Measurements from ENCODE around the gene TEDC1.

The TEDC1 gene

DNA sequence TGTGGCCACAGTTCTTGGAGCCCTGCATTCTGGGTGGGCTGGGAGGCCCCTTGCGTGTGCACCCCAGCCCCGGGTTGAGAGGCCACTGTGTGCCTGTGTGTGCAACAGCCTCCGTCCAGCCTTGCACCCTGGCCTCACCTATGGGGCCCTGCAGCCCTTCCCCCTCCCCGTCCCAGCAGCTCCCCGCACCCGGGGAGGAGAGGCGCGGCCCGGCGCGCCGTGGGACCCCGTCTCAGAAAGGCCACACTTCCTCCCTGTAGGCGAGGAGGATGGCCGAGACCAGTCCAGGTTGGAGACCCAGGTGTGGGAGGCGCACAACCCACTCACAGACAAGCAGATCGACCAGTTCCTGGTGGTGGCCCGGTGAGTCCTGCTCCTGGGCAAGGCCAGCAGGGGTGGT is 33.0 kb upstream of the TEDC1 start:
- no peak for DNase-seq

DNA sequence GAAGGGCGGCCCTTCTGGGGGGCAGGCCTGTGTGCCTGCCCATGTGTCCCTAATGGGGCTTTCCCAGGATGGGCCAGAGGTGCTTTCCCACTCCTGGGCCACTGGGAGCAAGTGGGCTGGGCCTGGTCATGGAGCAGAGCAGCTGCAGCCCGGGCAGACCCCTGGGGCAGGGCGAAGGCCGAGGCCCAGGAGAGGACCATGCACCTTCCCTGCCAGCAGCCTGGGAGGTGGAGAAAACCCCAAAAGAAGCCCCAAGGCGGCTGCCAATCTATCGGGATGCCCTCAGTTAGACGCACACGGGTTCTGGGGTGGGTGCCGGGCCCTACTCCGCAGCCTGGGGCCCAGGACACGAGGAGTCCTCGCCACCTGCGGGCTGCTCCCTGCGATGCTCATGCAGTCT is 32.5 kb upstream of the TEDC1 start:
- no peak for DNase-seq

DNA sequence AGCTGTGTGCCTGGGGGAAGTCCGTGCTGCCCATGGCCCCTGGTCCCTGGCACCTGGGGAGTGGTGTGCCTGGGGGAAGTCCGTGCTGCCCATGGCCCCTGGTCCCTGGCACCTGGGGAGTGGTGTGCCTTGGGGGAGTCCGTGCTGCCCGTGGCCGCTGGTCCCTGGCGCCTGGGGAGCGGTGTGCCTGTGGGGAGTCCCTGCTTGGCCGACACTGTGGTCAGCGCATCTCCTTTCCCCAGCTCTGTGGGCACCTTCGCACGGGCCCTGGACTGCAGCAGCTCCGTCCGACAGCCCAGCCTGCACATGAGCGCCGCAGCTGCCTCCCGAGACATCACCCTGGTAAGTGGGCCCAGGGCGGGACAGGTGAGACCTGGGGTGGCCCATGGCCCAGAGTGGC is 30.9 kb upstream of the TEDC1 start:
- no peak for DNase-seq

DNA sequence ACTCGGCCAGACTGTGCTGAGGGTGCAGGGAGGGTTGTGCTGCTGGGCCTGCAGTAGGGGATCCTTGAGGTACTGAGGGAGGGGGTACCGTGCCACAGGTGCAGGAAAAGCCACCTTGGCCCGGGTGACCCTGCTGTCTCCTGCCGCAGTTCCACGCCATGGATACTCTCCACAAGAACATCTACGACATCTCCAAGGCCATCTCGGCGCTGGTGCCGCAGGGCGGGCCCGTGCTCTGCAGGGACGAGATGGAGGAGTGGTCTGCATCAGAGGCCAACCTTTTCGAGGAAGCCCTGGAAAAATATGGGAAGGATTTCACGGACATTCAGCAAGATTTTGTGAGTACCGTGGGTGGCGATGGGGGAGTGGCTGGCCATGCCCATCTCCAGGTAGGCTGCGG is 30.4 kb upstream of the TEDC1 start:
- DNase-seq, result no peak

DNA sequence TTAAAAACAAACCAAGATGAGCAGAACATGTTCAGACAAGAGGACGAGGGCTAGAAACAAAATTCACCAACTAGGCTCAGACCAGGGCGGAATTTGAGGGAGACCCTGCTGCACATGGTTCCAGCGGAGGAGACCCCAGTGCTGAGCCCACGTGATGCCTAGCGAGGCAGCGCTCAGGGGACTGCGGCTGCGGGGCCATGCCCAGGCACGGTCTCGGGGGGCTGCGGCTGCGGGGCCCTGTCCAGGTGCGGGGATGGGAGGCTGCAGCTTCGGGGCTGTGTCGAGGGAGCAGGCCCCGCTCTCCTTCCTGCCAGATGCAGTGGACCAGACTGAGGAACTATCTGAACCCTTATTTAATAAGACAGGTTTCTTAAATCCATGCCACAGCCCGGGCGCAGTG is 29.1 kb upstream of the TEDC1 start:
- no peak for DNase-seq

DNA sequence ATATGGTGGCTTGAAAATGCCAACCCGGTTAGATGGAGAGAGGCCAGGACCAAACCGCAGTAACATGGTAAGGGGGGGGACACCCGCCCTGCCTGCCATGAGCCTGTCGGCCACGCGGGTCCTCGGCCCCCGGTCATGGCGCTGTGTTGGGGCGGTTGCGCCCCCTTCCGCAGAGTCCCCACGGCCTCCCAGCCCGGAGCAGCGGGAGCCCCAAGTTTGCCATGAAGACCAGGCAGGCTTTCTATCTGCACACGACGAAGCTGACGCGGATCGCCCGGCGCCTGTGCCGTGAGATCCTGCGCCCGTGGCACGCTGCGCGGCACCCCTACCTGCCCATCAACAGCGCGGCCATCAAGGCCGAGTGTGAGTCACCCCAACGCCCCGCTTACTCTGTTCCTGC is 26.5 kb upstream of the TEDC1 start:
- DNase-seq, result no peak

DNA sequence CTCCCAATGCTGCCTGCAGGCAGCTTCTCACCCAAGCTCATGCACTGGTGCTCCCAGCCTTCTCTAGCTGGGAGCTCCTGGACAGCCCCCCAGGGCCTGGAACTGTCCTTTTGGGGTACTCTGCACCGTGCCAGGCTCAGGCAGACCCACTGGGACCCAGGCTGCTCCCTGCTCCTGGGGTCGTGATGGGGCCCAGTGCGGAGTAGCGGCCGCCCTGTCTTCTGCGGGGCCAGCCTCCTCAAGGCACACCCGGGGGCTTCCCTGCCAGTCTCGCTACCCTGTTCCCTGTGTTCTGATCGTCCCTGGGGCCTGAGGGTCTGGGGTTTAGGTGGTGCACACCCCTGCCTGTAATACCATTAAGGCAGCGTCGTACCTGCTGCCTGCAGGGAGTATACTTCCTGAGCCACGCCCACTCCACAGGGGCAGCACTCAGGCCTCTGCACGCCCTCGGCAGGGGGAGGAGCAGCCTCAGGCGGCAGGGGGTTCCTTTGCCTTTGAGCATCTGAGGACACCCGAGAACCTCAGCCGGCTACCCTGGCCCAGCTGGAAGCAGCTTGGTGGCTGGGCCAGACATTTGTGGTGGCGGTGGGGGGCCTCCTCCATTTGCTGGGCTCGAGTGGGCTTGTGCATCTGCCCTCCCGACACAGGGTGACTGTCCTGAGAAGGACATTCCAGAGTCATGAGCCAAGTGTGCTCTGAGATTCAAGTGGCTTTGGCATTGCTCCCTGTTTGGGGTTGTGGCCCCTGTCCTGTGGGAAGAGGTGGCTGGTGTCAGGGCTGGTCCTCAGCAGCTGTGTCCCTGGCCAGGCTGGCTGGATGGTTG is 25.6 kb upstream of the TEDC1 start:
- no peak for DNase-seq

DNA sequence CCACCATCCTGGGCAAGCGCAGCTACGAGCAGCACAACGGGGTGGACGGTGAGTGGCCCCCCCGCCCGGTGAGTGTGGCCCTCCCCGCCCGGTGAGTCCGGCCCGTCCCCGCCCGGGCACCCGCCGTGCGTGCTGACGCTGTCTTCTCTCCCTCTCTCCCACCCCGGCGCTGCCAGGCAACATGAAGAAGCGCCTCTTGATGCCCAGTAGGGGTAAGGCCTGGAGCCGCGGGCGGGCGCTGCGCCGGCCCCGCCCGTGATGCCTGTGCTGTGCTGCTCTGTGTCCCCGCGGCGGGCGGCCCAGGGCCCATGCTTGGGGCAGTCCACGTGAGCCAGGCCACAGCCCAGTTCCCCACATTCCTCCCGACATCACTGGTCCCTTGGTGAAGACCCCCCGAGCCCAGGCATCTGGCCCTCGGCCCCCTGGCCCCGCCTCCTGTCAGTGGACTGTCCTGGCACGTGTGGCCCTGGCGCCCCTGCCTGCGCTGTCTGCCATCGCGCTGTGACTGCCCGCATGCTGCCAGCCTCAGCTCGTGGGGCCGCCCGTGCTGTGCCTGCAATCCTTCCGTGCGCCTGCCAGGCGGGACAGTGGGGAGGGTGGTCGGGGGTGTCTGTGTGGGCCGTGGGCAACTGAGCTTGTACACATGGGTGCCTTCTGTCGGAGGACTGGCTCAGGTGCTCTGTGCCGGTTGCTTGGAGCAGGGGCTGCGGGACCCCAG is 24.4 kb upstream of the TEDC1 start:
- DNase-seq, result no peak

DNA sequence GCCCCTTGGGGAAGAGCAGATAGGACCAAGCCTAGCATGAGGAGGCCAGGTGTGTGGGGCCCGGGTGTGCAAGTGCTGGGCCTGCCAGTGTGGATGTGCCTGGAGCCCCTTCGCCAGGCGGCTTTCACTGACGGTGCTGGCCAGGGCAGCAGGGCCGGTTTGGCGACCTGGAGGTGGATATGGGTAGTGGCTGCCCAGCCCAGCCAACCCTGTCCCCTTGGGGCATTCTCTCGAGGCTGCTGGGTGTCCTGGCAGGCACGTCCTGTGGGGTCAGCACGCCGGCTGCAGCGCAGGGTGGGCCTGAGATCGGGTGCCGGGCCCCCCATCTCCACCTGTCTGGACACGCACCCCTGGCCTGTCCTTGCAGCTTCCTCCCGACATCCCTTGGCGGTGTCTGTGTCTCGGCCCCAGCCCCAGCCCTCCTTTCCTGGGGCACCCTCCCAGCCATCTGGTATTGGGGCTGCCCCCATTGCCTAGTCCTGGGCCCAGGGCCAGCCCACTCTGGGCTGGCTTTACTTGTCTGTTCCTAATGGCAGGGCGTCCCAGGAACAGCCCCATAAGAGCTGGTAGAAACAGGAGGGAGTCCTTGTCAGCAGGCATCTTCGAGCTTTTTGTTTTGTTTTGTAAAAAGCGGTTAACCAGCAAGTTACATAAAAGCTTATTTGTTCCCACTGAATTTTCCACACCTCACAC is 23.7 kb upstream of the TEDC1 start:
- no peak for DNase-seq

DNA sequence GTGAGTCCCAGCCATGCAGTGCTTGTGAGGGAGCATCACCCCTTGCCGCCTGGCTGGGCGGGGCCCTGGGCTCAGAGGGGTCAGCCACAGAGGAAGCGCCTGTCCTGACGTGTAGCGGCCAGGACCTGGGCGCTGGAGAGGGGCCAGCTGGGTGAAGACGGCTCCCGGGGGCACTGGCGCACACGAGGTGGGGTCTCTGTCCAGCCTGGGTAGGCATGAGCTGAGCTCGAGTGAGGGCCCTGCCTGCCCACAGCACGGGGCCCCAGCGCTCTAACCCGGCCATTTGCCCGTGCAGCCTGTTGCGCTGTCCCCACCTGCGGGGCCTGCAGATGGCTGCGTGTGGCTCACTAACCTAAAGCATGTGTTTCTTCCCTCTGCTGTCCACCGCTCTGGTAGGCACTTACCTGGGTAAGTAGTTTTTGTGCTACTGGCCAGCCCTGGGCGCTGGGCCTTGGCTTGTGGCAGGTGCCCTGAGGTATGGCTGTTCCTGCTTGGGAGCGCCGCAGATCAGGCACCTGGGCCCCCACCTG is 23.0 kb upstream of the TEDC1 start:
- no peak for DNase-seq

DNA sequence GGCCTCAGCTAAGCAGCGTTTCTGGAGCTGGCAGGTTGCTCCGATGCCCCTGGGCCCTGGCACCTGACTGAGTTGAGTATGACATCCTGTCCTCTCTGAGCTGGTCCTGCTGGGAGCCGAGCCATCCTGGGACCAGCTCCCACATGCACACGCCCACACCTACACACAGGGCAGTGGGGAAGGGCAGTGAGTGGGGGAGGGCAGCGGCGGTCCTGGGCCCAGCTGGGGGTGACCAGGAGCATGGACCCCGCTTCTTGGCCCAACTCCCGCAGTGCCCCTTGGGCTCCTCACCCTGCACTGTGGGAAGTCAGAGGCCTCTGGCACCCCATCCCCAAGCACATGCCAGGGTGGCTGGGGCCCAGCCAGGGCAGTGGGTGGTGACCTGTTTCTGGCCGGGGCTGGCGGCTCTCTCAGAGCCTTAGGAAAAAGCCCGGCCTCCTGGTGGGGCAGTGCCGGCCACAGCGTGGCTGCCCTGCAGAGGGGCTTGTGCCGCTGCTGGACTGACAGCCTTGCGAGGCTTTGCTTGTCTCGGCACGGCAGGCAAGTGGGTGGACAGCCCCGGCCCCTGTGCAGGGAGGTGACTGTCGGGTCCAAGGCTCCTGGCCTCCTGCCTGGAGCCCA is 22.3 kb upstream of the TEDC1 start:
- no peak for DNase-seq

DNA sequence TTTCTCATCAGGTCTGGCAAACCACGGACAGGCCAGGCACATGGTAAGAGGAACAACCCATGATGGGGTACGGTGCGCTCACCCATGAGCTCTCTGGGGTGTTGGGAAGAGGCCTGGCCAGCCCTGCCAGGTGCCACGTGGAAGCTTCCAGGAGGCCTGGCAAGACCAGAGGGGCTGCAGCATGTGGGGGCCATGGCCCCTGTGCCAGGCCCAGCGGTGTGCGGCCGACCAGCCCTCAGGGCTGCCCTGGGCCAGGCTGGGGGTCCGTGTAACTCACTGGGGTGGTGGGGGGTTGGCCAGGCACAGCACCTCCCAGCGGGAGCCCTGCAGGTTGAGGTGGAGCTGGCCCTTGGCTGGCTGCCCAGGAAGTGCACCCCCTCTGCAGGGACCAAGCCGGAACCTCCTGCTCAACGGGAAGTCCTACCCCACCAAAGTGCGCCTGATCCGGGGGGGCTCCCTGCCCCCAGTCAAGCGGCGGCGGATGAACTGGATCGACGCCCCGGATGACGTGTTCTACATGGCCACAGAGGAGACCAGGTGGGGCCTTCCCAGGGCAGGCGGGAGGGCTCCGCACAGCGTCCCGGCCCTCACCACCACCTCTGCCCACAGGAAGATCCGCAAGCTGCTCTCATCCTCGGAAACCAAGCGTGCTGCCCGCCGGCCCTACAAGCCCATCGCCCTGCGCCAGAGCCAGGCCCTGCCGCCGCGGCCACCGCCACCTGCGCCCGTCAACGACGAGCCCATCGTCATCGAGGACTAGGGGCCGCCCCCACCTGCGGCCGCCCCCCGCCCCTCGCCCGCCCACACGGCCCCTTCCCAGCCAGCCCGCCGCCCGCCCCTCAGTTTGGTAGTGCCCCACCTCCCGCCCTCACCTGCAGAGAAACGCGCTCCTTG is 21.3 kb upstream of the TEDC1 start:
- no peak for DNase-seq

DNA sequence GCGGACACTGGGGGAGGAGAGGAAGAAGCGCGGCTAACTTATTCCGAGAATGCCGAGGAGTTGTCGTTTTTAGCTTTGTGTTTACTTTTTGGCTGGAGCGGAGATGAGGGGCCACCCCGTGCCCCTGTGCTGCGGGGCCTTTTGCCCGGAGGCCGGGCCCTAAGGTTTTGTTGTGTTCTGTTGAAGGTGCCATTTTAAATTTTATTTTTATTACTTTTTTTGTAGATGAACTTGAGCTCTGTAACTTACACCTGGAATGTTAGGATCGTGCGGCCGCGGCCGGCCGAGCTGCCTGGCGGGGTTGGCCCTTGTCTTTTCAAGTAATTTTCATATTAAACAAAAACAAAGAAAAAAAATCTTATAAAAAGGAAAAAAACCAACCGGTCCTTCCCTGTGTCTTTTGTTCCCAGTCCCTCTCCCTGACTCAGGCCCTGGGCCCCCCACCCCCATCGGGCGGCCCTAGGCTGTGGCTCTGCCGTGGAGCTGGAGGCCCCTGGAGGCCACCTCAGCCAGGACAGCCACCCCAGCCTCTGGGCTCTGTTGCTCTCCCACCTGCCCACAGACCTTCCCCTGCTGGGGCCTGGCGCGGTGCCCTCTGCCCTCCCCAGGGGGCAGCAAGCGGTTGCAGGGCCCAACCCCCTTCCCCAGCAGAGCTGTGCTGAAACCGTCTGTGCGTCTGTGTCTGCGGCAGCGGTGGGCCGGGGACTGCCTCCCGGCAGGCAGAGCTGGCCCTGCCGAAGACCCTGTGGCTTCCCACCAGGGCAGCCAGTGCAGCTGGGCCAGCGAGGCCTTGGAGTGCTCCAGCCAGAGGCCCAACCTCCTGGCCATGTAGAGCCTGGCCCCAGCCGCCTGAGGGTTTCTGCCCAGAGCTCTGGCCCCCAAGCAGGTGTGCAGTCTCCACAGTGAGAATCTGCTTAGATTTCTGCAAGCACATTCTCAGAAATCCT is 20.4 kb upstream of the TEDC1 start:
- no peak for DNase-seq

DNA sequence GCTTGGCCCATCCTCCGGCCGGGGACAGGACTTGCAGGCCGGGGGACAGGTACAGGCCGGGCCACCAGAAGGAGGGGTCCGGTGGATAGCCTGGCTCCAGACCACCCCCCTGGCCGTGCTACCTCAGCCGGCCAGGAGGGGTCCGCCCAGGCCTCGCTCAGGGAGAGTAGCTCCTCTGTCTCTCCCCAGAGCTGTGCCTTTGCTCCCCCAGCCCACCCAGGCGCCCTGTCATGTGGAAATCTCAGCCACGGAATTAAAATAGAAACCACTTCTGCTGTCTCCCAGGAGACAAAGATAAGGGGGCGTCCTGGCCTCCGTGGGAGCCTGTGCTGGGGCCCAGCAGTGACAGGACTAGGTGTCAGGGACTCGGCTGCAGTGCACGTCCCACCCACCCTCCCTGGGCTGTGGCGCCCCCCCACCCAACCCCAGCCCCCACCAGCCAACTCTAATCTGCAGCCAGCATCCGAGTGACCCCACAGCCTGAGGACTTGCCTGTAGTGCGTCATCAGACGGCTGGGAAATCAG is 19.7 kb upstream of the TEDC1 start:
- DNase-seq, result no peak

DNA sequence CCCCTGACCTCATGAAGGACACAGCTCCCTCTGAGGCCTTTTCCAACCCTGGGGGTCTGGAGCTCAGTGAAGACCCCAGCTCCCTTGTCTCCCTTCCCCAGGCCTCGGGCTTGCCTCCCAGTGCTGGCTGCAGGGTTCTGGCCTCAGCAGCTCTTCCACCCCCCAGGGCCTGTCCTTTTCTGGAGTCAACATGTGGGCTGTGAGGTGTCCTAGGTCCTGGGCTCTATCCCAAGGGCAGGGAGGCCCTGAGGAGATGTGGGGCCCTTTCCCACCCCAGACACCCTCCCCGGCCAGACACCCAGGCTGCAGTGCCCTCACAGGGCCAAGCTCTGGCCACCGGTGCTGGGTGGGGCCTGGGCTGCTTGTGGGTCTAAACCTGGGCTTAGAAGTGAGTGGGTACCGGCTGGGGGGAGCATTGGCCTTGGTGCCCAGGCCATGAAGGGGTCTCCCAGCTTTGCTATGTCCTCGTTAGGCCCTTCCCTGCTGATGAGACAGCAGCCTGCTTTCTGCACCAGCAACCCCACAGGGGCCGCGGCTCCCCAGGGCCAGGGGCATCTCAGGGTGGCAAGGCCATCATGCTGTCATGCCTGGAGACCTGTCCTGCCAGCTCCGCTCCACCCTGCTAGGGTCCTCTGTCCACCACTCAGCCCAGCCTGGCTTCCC is 19.1 kb upstream of the TEDC1 start:
- DNase-seq, result no peak

DNA sequence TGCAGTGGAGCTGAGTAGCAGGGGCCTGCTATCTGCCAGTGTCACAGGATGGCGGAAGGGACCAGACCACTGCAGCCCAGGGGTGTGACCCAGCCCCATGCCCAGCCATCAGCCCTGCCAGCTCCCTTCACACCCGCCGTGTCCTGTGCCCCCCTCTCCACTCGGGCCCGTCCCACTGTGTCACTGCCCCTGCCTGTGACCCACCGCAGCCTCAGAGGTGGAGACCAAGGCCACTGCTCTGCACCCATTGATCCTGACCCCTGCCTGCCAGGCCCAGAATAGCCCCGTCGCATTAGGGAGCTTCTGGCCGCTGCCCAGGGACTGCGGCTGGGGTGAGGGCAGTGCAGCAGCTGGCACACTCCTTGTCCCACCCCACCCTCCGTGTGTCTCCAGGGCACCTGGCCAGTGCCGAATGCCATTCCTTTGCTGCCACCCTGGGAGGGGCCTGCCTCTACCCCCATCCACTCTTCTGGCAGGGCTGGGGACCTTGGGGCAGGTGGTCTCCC is 18.5 kb upstream of the TEDC1 start:
- DNase-seq, result no peak

DNA sequence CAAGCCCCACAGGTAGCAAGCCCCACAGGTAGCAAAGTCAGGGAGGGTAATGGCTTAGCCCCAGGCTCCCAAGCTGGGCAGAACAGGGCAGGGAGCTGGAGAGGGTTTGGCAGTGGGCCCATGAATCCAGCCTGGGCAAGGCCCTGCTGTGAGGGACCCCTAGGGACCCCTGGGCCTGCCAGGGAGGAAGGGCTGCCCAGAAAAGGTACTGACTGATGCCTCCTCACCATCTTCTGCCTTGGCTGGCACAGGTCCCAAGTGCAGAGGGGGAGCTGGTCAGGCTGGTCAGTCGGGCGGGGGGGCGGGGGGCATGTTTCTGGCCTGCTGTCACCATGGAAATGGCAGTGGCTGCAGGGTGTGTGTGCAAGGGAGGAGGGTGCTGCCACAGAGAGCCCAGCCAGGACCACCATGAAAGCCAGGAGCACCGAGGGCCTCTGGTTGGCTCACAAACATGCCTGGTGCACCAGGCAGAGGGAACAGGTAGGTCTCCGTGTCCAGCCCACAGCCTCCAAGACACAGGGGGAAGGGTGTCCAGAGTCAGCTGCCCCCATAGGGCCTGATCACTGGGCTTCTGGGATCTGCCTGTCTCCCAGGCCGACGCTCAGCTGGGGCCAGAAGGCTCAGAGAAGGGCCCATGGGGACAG is 17.9 kb upstream of the TEDC1 start:
- DNase-seq, result no peak

DNA sequence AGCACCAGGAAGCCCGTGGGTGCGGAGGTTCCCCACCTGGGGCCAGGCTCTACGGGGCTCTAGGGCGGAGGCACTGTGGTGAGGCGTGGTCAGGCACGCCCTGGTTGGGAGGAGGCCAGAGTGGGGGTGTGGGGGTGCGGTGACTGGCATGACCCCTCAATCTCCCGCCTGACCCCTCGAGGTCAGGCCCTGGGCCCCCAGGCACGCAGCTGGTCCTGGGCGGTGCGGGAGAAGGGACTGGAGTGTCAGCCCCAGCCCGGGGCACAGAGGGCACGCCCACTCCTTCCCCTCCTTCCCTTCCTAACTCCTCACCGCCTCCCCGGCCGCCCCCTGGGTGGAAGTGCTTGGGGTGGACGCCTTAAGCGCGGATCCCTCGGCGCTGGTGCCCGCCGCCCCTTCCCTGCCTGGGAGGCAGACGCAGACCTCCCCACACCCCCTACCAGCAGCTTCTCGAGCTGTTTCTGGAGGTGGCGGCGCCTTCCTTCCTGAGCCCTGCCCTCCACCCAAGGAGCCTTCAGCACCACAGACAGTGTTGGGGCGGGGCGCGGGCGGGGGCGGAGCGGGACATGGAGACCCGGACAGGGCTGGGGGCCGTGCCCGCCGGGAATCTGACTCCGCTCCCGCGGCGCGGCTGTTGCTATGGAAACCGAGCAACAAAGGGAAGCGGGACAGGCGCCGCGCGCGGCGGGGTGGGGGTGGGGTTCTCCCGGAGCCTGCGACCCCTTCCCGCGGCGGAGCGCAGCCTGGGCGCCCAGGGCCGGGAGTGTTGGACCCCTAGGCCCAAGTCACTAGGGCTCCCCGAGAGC is 17.2 kb upstream of the TEDC1 start:
- peak; percentile 64 for DNase-seq

All from activated naive CD4-positive, alpha-beta T cell treated with anti-CD3 and anti-CD28 coated beads, Interleukin-2, amount 50 U/mL, for 16 hours (primary cell).